Measurements from ENCODE around the gene SLC39A9.

GRCh38 chr14:69355607-69356281 lies 42.7 kb upstream of the SLC39A9 start:
- no peak for TF ChIP-seq POLR2A (IDR thresholded peaks at IDR 0.05)
- no peak for TF ChIP-seq CTCF (IDR thresholded peaks at IDR 0.05)
